ENCODE results near the gene NXPE1.

The NXPE1 gene

GRCh38 chr11:114501901-114502300, 57.8 kb downstream of the NXPE1 start:
- in situ Hi-C loops (cut with HindIII; ENCODE audit: low pct_ligation_motif_present, low sequenced_read_pairs), result no loop called here
- Histone ChIP-seq H3K27me3 (replicated peaks) (no peaks in the 10 kb centered on the region), H3K27ac (no peak overlapping the region), H3K4me3 (ENCODE audit: low read depth, low read length) (no peak overlapping the region), H3K36me3 (replicated peaks) (no peaks in the 10 kb centered on the region)
- TF ChIP-seq CTCF (IDR thresholded peaks at IDR 0.05; ENCODE audit: low read depth, low read length, missing control alignments), result no peak
- no peak for DNase-seq

GRCh38 chr11:114499756-114500155, 59.9 kb downstream of the NXPE1 start:
- in situ Hi-C loops (cut with HindIII; ENCODE audit: low pct_ligation_motif_present, low sequenced_read_pairs), result no loop called here
- TF ChIP-seq CTCF (IDR thresholded peaks at IDR 0.05; ENCODE audit: low read depth, low read length, missing control alignments), result no peak
- Histone ChIP-seq H3K36me3 (replicated peaks) (no peaks in the 10 kb centered on the region), H3K27ac (no peak overlapping the region), H3K27me3 (replicated peaks) (no peaks in the 10 kb centered on the region), H3K4me3 (ENCODE audit: low read depth, low read length) (no peak overlapping the region)
- no peak for DNase-seq

- no peak overlapping the region for H3K4me3 ChIP-seq (ENCODE audit: low read depth, low read length)
- TF ChIP-seq CTCF (IDR thresholded peaks at IDR 0.05; ENCODE audit: low read depth, low read length, missing control alignments), result no peak
- no peaks in the 10 kb centered on the region for H3K36me3 ChIP-seq (replicated peaks)
- no peak for DNase-seq
- in situ Hi-C loops (cut with HindIII; ENCODE audit: low pct_ligation_motif_present, low sequenced_read_pairs), result no loop called here
- H3K27me3 ChIP-seq (replicated peaks), result no peaks in the 10 kb centered on the region
- H3K27ac ChIP-seq, result no peak overlapping the region
These were observed 62.8 kb downstream of the NXPE1 start for GRCh38 chr11:114496915-114497314.

- no peak for DNase-seq
- H3K27ac ChIP-seq, result no peak overlapping the region
- no peak overlapping the region for H3K4me3 ChIP-seq (ENCODE audit: low read depth, low read length)
- in situ Hi-C loops (cut with HindIII; ENCODE audit: low pct_ligation_motif_present, low sequenced_read_pairs), result no loop called here
- no peaks in the 10 kb centered on the region for H3K36me3 ChIP-seq (replicated peaks)
- no peak for TF ChIP-seq CTCF (IDR thresholded peaks at IDR 0.05; ENCODE audit: low read depth, low read length, missing control alignments)
- H3K27me3 ChIP-seq (replicated peaks), result no peaks in the 10 kb centered on the region
These were observed 75.8 kb downstream of the NXPE1 start for GRCh38 chr11:114483929-114484328.

GRCh38 chr11:114482114-114482513, 77.6 kb downstream of the NXPE1 start:
- TF ChIP-seq CTCF (IDR thresholded peaks at IDR 0.05; ENCODE audit: low read depth, low read length, missing control alignments), result no peak
- Histone ChIP-seq H3K27ac (no peak overlapping the region), H3K27me3 (replicated peaks) (no peaks in the 10 kb centered on the region), H3K36me3 (replicated peaks) (no peaks in the 10 kb centered on the region), H3K4me3 (ENCODE audit: low read depth, low read length) (no peak overlapping the region)
- in situ Hi-C loops (cut with HindIII; ENCODE audit: low pct_ligation_motif_present, low sequenced_read_pairs), result no loop called here
- DNase-seq, result no peak

- no peaks in the 10 kb centered on the region for H3K27me3 ChIP-seq (replicated peaks)
- no peak overlapping the region for H3K27ac ChIP-seq
- no peaks in the 10 kb centered on the region for H3K36me3 ChIP-seq (replicated peaks)
- TF ChIP-seq CTCF (IDR thresholded peaks at IDR 0.05; ENCODE audit: low read depth, low read length, missing control alignments), result no peak
- H3K4me3 ChIP-seq (ENCODE audit: low read depth, low read length), result no peak overlapping the region
- no peak for DNase-seq
- in situ Hi-C loops (cut with HindIII; ENCODE audit: low pct_ligation_motif_present, low sequenced_read_pairs), result no loop called here
These were observed 80.3 kb downstream of the NXPE1 start for GRCh38 chr11:114479331-114479730.

All from brain microvascular endothelial cell (primary cell).